GM19023 (cell line): ENCODE measurements around the gene MT1HL1.
"Not testable (repeated sequence)": the region's sequence is repeated elsewhere in the genome, so short reads cannot be mapped to it uniquely, and the experiment has no call there.

ENCODE experiments used
- ATAC-seq: cut with Tn5 transposase; IDR thresholded peaks from one replicate; pipeline ENCODE4 v1.9.1; 2021; ENCODE audit warnings: mild to moderate bottlenecking, moderate library complexity; ENCODE audit not compliant: unreplicated experiment

MT1HL1 gene

GRCh38 chr1:237018896-237019295, 14.7 kb upstream of the MT1HL1 start:
- ATAC-seq: no peak

DNA sequence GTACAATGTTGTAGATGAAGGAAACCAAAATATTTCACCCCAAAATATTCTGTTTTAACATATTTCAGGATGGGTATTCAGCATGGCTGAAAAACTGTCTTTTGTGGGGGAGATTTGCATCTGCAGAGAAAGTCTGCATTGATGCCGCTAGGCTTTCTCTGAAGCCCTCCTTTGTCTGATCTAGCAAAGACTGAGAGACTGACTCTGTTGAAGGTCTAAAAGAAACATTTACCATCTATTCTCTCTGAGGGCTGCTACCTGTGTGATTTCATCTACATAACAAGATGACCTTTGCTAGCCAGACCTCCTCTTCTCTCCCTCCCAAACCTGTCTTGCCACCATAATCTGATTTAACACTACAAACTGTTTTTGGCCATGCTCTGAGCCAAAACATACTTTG, 12.4 kb upstream of the MT1HL1 start:
- ATAC-seq: no peak

GRCh38 chr1:237013608-237014007, 9.4 kb upstream of the MT1HL1 start:
- ATAC-seq: no peak

GRCh38 chr1:237012788-237013383, 8.6 kb upstream of the MT1HL1 start:
- ATAC-seq: no peak

DNA sequence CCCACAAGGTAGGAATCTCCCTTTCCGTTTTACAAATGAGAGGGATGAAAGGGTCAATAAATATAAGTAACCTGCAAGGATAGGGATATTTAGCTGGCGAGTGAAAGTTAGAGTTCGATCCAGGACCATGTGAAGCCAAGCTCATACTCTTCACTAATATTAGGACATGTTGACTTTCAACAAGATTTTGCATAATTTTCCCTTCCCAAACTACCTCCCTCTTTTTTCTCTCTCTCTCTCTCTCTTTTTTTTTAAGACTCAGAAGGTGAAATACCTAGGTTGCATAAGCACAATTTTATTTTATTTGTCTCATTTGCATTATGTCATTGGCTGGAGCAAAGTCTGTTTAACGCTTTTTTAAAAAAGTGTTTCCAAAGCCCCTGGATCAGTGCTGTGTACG, 8.1 kb upstream of the MT1HL1 start:
- no peak for ATAC-seq

GRCh38 chr1:237011432-237011831, 7.2 kb upstream of the MT1HL1 start:
- no peak for ATAC-seq

DNA sequence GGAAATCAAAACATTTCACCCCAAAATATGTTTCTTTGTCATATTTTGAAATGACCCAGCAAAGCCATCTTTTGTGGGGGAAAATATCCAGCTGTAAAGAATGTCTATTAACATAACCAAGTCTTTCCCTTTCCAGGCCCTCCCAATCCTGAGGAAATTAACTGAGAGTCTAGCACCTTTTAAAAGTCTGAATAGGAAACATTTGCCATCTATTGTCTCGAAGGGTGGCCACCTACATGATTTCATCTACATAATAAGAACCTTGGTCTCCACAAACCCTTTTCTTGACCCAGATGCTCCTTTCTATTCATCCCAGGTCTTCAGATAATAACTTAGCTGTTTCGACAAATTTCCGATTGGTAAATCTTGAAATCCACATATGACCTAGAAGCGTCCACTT, 5.4 kb upstream of the MT1HL1 start:
- ATAC-seq: no peak

- no peak for ATAC-seq
Observed at GRCh38 chr1:237007147-237007881, 3.1 kb upstream of the MT1HL1 start.

DNA sequence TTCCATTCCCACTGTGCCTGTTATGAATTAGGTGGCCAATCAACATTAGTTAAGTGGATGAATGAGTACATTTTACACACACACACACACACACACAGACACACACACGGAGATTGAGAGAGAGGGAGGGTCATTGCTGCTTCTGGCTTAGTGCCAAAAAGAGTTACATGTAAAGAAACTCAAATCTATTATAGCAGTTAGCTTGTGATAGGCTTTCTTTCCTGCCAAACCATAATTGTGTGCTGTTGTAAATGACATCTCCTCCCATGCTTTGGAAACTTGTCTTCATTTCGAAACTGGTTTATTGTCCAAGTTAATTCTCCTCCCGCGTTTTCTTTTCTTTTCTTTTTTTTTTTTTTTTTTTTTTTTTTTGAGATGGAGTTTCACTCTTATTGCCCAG, 1.4 kb upstream of the MT1HL1 start:
- ATAC-seq: no peak

GRCh38 chr1:237003516-237003915, 725 bp downstream of the MT1HL1 start:
- ATAC-seq: no peak

DNA sequence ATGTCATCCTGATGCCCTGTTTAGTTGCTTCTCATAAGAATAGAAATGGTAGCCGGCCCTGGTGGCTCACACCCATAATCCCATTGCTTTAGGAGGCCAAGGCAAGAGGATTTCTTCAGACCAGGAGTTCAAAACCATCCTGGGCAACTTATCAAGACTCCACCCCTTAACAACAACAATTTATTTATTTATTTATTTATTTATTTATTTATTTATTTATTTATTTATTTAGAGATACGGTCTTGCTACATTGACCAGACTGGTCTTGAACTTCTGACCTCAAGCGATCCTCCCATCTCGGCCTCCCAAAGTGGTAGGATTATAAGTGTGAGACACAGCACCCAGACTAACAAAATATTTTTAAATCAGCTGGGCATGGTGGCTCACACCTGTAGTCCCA, 4.0 kb downstream of the MT1HL1 start:
- no peak for ATAC-seq

DNA sequence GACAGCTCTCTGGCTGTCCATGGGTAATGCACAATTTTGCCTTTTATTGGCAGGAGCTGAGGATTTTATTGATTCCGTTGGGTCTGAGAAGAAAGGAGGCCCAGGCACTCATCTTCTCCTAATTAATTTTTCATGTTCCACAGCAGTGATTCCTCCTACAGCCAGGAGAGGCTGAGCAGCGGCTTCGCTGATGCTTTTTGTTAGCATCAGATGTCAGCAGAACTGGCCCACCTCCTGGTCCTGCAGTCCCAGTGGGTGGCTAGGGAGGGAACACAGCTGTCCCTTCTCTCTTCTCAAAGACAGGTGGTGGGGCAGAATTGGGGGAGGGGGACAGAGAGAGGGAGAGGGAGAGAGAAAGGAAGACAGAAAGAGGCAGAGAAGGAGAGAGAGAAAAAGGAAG, 5.7 kb downstream of the MT1HL1 start:
- no peak for ATAC-seq

GRCh38 chr1:236997882-236998281, 6.4 kb downstream of the MT1HL1 start:
- ATAC-seq: no peak

DNA sequence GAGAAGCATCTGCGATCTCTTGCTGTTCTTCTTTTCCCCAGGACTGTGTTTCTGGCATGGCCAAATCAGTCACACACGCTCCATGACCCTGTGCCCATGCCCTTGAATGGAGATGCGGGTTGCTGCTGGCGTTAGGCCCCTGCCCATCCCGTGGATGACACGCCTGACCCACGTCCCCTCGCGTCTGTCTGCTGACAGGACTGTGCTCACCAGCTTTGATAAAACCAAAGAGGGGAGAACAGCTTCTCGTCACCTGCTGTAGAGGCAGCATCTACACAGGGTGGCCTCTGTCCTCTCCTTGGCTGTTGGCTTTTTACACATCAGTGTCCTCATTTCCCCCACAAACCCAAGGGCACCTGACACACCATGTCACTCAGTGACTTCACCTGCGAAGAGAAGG, 6.9 kb downstream of the MT1HL1 start:
- ATAC-seq: no peak

DNA sequence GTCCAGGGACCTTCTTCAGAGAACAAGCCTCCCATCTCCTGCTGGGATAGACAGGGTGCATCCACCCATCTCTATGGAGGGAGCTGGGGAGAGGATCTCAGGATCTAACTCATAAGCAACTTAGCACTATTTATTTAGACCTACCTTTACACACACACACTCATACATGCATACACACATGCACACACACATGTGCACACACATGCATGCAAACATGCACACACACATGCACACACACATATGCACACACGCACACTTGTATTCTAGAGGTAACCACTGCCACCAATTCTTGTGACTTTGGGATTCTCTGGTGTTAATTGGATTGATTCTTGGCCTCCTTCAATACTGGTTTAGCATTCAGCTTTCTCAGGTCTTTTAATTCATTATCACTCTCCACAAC, 9.8 kb downstream of the MT1HL1 start:
- ATAC-seq: no peak

DNA sequence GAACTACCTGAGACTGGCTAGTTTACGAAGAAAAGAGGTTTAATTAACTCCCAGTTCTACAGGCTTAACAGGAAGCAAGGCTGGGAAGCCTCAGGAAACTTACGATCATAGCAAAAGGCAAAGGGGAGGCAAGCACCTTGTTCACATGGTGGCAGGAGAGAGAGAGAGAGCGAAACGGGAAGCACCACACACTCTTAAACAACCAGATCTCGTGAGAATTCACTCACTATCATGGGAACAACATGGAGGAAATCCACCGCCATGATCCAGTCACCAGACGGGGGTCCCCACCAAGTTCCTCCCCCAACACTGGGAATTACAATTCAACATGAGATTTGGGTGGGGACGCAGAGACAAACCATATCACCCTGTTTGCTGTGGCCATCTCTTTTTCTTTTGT, 11.8 kb downstream of the MT1HL1 start:
- no peak for ATAC-seq

DNA sequence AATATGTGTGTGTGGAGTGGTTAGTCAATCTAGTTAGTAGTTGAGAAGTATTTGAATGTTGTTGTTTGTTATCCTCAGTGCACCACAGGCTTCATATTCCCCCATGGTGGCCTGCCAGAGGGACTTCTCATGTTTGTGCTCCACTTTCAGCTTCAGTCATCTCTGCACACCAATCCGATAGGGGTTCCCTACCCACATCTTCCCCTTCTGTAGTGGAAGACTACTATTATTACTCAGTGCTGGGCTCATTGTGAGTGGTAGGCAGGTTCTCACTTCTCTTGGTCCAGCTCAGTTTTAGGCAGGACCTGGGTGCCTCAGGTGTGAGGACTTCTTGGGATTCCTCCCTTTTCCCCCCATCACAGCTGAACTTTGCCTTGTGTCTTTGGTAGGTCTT, 14.2 kb downstream of the MT1HL1 start:
- ATAC-seq: no peak

- ATAC-seq: no peak
Observed at GRCh38 chr1:236989290-236990051, 14.8 kb downstream of the MT1HL1 start.

GRCh38 chr1:236983818-236984217, 20.4 kb downstream of the MT1HL1 start:
- ATAC-seq: no peak

DNA sequence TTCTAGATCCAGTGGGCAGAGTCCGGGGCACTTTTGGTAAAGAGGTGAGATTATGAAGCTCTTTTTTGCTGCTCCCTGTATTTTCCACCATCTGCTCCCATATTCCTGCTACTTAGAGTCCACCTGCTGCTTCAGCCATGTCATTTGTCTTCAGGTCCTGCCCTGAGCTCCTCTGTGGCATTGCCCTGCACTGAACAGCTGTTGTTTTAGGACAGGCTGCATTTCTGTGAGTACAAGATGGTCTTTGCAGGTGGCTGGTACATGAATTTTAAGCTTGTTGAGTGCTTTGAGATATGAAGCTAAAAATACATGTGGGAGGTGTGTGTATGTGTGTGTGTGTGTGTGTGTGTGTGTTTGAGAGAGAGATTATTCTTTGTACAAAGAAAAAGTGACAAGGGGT, 21.9 kb downstream of the MT1HL1 start:
- no peak for ATAC-seq

GRCh38 chr1:236981431-236981830, 22.8 kb downstream of the MT1HL1 start:
- ATAC-seq: not testable (repeated sequence)

DNA sequence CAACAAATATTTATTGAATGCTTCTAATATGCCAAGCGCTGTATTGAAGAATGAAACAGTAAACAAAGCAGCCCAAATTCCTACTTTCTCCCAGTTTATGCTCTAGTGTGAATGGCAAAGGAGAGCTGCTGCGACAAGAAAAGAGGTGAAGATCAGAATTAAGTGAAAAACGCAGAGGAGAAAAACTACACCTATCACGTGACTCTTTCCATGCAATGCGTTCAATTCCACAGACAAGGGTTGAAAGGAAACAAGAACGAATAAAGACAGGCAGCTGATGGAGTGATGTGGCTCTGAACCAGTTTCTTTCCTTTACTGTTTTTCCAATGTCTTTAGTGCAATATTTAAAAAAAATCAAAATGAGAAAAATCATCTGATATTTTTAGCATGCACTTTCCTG, 23.6 kb downstream of the MT1HL1 start:
- ATAC-seq: no peak
